VCaP (cell line): ENCODE results near the gene NEUROD2.

Experiments
- H3K27ac ChIP-seq: fragments of 450-650 bp; 2 replicates; pipeline ENCODE4 v1.5.1; 2017
- CTCF ChIP-seq: fragments of 450-650 bp; conservative IDR thresholded peaks from 2 replicates; pipeline ENCODE4 v1.5.1; 2017; ENCODE audit warnings: mild to moderate bottlenecking, moderate library complexity

Gene NEUROD2

DNA sequence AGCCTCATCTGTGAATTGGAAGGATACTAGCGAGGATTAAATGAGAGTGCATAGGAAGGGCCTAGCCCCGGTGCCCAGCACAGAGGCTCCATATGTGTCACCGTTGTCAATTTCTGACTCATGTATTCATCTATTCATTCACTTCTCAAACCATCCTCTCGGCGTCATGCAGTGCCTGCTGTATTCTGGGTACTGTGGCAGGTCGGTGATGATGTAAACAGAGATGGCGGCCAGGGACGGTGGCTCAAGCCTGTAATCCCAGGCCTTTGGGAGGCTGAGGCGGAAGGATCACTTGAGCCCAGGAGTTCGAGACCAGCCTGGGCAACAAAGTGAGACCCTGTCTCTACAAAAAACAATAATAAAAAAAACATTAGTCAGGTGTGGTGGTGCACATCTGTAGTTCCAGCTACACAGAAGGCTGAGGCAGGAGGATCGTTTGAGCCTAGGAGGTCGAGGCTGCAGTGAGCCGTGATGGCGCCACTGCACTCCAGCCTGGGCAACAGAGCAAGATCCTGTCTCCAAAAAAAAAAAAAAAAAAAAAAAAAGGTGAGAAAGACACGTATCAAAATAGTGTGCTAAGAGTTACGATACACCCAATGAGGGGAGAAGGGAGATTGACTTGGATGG, 14.8 kb upstream of the NEUROD2 start:
- H3K27ac ChIP-seq: peak overlapping the region; percentile 26; the same call in 1 of the 2 replicates
- TF ChIP-seq CTCF: no peak

DNA sequence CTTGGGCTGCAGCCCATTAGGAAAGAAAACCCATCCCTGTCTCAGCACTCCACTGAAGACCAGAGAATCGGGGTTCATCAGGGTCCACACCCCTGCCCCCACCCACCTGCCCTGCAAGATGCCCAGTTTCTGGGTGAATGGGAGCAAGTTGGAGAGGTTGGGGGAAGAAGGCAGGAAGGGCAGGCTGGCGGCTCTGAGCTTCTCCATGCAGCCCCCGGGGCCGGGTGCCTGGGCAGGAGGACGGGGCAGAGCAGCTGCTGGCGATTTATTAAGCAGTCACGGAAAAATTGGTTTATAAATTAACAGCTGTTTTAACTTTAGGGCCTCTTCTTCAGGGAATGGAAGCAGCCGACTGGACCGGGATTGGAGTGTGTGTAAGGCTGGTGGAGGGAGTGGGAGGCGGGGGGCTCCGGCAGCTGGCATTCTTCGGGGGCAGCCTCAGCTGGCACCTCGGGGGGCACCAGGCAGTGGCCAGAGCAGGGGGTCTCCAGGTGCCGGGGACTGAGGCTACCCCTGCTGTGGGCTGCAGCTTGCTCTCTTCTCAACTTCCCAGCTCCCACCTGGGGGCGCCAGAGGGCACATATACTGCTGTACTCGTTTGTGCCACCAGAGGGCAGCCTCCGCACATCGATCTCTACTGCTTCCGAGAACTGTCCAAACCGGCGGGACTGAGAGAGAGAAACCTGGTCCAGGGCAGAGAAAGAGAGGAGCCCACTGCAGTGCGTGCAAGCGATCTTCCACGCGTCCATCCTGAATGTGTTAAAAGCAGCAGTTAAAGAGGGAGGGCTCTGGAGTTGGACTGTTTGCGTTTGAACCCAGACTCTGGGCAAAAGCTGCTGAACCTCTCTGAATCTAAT, 14.0 kb upstream of the NEUROD2 start:
- peak overlapping the region; percentile 26; the same call in 1 of the 2 replicates for H3K27ac ChIP-seq
- TF ChIP-seq CTCF: peak; percentile 100

GRCh38 chr17:39619786-39620101, 12.0 kb upstream of the NEUROD2 start:
- 0 out of 2 replicates have a peak overlapping the region, but pooled peaks have one; percentile 96 for H3K27ac ChIP-seq
- TF ChIP-seq CTCF: no peak

DNA sequence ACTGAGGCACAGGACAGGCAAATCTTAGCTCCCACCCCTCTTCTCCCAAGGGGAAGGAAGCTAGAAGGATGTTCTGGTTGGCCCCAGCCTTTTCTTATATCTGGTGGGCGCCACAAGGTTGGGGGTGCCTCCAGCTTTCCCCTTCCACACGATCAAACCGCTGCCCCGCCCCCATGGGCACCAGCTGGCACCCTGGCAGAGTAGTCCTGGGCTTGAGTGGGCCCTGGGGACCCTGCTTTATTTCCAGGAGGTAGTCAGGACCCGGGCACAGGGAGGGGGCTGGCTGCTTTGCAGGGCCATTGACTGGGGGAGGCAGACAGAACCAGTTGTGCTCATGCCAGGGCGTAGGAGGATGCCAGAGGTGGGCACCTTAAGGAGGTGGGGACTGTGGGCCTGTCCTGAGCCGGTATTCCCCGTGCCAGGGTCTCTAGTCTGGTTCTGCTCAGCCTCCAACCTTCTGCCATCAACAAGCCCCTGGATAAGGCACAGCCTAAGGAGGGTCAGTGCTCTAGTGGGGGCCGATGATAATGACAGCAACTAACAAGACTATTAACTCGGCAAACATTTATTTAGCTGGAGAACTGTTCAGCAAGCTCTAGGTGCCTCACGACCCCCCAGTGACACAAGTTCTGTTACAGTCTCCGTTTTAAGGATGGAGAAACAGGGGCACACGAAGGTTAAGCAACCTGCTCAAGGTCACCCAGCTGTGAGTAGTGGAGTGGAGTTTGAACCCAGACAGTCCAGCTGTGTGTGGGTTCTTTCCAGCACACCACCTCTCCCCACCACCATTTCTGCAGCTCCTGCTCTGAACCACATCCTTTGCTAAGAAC, 11.5 kb upstream of the NEUROD2 start:
- H3K27ac ChIP-seq: peak overlapping the region; percentile 96

DNA sequence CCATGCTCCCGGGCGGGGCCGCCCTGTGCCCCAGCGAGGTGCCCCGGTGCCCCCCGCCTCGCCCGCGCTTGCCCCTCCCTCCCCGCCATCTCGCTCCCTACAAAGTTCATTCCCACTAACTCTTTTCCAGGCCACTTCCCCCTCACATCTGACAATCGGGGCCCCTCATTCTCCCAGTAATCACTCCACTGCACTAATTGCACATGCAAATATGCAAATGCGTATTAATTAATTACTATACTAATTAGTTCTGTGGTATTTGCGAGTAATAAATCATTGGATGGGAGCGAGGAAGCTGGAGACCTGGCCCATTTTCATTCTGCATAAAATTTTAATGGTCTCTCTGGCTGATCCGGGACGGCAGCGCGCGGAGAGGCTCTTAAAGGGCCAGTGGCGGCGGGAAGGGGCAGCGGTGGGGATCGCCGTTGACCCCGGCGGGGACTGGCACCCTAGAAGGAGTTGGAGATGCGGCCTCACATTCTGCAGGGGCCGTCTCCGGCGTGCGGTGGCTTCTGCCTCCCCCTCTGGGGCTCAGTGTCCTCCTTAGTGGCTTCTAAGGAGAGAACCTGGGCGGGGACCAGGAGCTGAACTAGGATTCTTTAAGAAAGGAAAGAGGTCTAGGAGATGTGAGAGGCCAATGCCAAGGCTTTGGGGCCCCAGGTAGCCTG, 10.7 kb upstream of the NEUROD2 start:
- TF ChIP-seq CTCF: no peak
- H3K27ac ChIP-seq: peak overlapping the region; percentile 96

More for the DNA sequence above, 11.5 kb upstream of the NEUROD2 start:
- TF ChIP-seq CTCF: no peak

- no peak for TF ChIP-seq CTCF
- H3K27ac ChIP-seq: peak overlapping the region; percentile 96
These were observed 9.9 kb upstream of the NEUROD2 start for GRCh38 chr17:39617446-39618245.
